Osteocyte (in vitro differentiated cells): ENCODE data around the gene RPA3. TPM values are rescaled to one million over a fixed set of nuclear protein-coding genes. Genes with fewer than 3 reads are reported as not detected.

Experiments
- DNase-seq: peaks from one replicate; pipeline ENCODE4 v3.0.0; 2021; ENCODE audit warnings: mixed read lengths; ENCODE audit not compliant: unreplicated experiment; ENCODE audit errors: extremely low spot score
- H3K27ac Mint-ChIP-seq: one replicate; pipeline ENCODE4 v1.8.0; 2021; ENCODE audit warnings: mild to moderate bottlenecking, mixed read lengths; ENCODE audit not compliant: unreplicated experiment
- H3K27me3 Mint-ChIP-seq: one replicate; pipeline ENCODE4 v1.8.0; 2021; ENCODE audit warnings: mixed read lengths; ENCODE audit not compliant: unreplicated experiment
- H3K36me3 Mint-ChIP-seq: one replicate; pipeline ENCODE4 v1.8.0; 2021; ENCODE audit warnings: mixed read lengths; ENCODE audit not compliant: unreplicated experiment
- H3K4me1 Mint-ChIP-seq: one replicate; pipeline ENCODE4 v1.8.0; 2021; ENCODE audit warnings: mixed read lengths; ENCODE audit not compliant: unreplicated experiment
- H3K4me3 Mint-ChIP-seq: one replicate; pipeline ENCODE4 v1.8.0; 2021; ENCODE audit warnings: mild to moderate bottlenecking, moderate library complexity, mixed read lengths; ENCODE audit not compliant: unreplicated experiment
- H3K9me3 Mint-ChIP-seq: one replicate; pipeline ENCODE4 v1.8.0; 2021; ENCODE audit warnings: mixed read lengths; ENCODE audit not compliant: unreplicated experiment
- CTCF ChIP-seq: fragments of 200-600 bp; sonication (generic); IDR thresholded peaks from 2 replicates; pipeline ENCODE4 v1.5.0; 2021; ENCODE audit warnings: antibody characterized with exemption, mild to moderate bottlenecking, moderate library complexity
- total RNA-seq: library from RNA; stranded (reverse); gene quantifications from 2 replicates; pipeline ENCODE4 v1.2.1, GENCODE V29; 2021

The RPA3 gene
- total RNA-seq, 1 donor from 2014 or later = 14.8 TPM

GRCh38 chr7:7617550-7617949 is 100.9 kb downstream of the RPA3 start:
- Mint-ChIP-seq H3K27ac (no peak overlapping the region), H3K9me3 (no peaks in the 10 kb centered on the region), H3K4me3 (no peak overlapping the region), H3K27me3 (no peaks in the 10 kb centered on the region), H3K4me1 (no peaks in the 10 kb centered on the region), H3K36me3 (no peaks in the 10 kb centered on the region)
- no peak for DNase-seq
- TF ChIP-seq CTCF = no peak

DNA sequence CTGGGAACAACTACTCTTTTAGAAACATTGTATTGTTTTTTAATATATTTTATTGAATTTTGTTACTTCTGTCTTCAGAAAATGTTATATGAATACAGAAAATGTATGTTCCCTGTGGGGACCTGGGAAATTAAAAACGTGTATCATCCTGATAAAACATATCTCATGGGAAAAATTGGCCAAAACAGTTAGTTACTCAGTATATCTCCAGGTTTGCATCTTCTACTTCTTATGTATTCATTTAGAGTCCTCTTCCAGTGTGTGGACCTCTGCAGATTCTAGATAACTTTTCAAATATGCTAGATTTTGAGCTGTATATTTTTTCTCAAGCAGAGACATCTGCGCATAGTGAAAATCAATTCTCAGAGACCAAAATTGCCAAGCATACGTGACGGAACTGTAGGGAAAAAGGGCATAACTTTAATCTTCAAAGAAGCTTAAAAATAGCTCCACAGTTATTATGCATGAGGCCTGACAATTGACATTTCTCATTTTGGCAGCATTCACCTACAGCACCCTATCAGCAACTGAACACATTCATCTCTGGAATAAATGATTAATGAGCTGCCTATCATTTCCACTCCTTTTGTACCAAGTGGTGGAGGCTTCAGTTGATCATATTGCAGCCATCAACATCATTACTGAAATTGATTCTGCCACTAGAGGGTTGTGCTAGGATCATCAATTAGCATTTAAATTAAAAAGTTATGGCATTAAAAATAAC is 104.2 kb downstream of the RPA3 start:
- no peak overlapping the region for H3K4me3 Mint-ChIP-seq
- no peak for TF ChIP-seq CTCF
- H3K4me1 Mint-ChIP-seq = no peaks in the 10 kb centered on the region
- no peak for DNase-seq
- H3K36me3 Mint-ChIP-seq = no peaks in the 10 kb centered on the region
- no peaks in the 10 kb centered on the region for H3K9me3 Mint-ChIP-seq
- H3K27ac Mint-ChIP-seq = no peak overlapping the region
- no peaks in the 10 kb centered on the region for H3K27me3 Mint-ChIP-seq

- no peak for TF ChIP-seq CTCF
- no peak overlapping the region for H3K4me3 Mint-ChIP-seq
- H3K4me1 Mint-ChIP-seq = no peaks in the 10 kb centered on the region
- no peaks in the 10 kb centered on the region for H3K9me3 Mint-ChIP-seq
- H3K27ac Mint-ChIP-seq = no peak overlapping the region
- no peak for DNase-seq
- no peaks in the 10 kb centered on the region for H3K27me3 Mint-ChIP-seq
- no peaks in the 10 kb centered on the region for H3K36me3 Mint-ChIP-seq
These were observed 105.2 kb downstream of the RPA3 start for GRCh38 chr7:7613210-7613609.

GRCh38 chr7:7612519-7612918 is 105.9 kb downstream of the RPA3 start:
- H3K27me3 Mint-ChIP-seq = no peaks in the 10 kb centered on the region
- H3K9me3 Mint-ChIP-seq = no peaks in the 10 kb centered on the region
- no peaks in the 10 kb centered on the region for H3K4me1 Mint-ChIP-seq
- DNase-seq = no peak
- no peak for TF ChIP-seq CTCF
- peaks cover 5% of the 10 kb centered on the region for H3K36me3 Mint-ChIP-seq
- H3K27ac Mint-ChIP-seq = no peak overlapping the region
- H3K4me3 Mint-ChIP-seq = no peak overlapping the region

DNA sequence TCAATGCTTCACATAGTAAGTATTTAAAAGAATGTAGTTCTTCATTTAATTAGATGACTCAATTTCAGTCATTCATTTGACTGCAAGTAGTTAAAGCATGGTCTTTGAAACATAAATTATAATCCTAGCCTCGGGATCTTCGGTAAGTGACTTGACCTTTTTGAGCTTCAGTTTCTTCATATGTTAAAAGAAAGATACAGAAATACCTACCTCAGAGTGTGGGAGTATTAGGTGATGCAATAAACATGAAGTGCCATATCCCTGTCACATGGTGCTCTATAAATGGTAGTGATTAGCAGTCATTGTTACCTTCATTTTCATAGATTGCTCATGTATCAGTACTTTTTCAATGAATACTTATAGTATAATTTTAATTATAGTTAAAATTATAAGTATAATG is 109.1 kb downstream of the RPA3 start:
- Mint-ChIP-seq H3K27ac (no peak overlapping the region), H3K4me1 (no peaks in the 10 kb centered on the region), H3K9me3 (no peaks in the 10 kb centered on the region), H3K27me3 (no peaks in the 10 kb centered on the region), H3K36me3 (peaks cover 6% of the 10 kb centered on the region), H3K4me3 (no peak overlapping the region)
- no peak for TF ChIP-seq CTCF
- no peak for DNase-seq
